ENCODE data around the gene GSTA2.

Gene GSTA2

DNA sequence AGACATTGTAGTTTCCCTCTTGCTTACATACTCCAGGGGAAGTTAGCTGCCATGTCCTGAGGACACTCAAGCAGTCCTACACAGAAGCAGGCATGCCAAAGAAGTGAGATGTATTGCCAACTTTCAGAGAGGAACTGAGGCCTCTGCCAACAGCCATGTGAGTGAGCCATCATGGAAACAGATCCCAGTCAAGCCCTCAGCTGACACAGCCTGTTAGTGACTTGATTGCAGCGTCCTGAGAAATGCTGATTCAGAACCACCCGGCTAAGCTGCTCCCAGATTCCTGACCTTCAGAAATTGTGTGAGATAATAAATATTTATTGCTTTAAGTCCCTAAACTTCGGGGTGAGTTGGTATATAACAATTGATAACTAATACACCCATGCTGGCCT, 38.1 kb downstream of the GSTA2 start:
- no peak for DNase-seq (ENCODE audit: low spot score)
- Histone ChIP-seq H3K4me1 (ENCODE audit: control insufficient read depth in 2 of 2, insufficient read depth in 1 of 2, low read depth in 1 of 2, low read length in 2 of 2) (peaks cover 0 to 3% of the 10 kb centered on the region in 2 donors), H2BK120ac (ENCODE audit: low read depth, low read length) (no peak overlapping the region), H3K4ac (ENCODE audit: low read length) (no peak overlapping the region), H3K23ac (ENCODE audit: low read depth, low read length, poor library complexity) (no peak overlapping the region), H4K8ac (ENCODE audit: low read depth, low read length) (no peak overlapping the region), H3K27me3 (ENCODE audit: control insufficient read depth in 3 of 3, insufficient read depth in 3 of 3, low read depth in 1 of 3, low read length in 3 of 3) (no peaks in the 10 kb centered on the region), H2BK5ac (ENCODE audit: low read length) (no peak overlapping the region), H2AK5ac (ENCODE audit: low read depth, low read length) (no peak overlapping the region), H2BK15ac (ENCODE audit: low read length) (no peak overlapping the region), H4K91ac (ENCODE audit: low read depth, low read length, poor library complexity) (no peak overlapping the region), H3K36me3 (replicated peaks in 1 of 2; ENCODE audit: control insufficient read depth in 2 of 2, insufficient read depth in 2 of 2, low read length in 2 of 2) (no peaks in the 10 kb centered on the region), H3K18ac (ENCODE audit: low read length) (no peak overlapping the region), H3K9ac (ENCODE audit: low read depth, low read length, poor library complexity) (no peak overlapping the region), H3K14ac (ENCODE audit: low read length) (no peak overlapping the region), H3K27ac (replicated peaks; ENCODE audit: low read length) (no peak overlapping the region), H3K79me1 (ENCODE audit: low read depth, low read length) (no peaks in the 10 kb centered on the region), H3K4me2 (ENCODE audit: insufficient read depth, low read length, poor library complexity, severe bottlenecking) (no peak overlapping the region), H3K9me3 (replicated peaks in 1 of 2; ENCODE audit: control insufficient read depth in 2 of 2, insufficient read depth in 1 of 2, low read depth in 1 of 2, low read length in 2 of 2) (no peaks in the 10 kb centered on the region), H2AFZ (ENCODE audit: low read length) (no peak overlapping the region), H2BK12ac (ENCODE audit: low read length) (no peak overlapping the region), H3K4me3 (ENCODE audit: low read length in 2 of 2) (peak overlapping the region in 1 of 2 donors; percentile 50)
- no CpG with 5 or more reads among the region's 3 CpGs for WGBS, 2 donors (ENCODE audit: extremely low coverage in 2 of 2, insufficient read length in 2 of 2, insufficient replicate concordance in 1 of 2)

DNA sequence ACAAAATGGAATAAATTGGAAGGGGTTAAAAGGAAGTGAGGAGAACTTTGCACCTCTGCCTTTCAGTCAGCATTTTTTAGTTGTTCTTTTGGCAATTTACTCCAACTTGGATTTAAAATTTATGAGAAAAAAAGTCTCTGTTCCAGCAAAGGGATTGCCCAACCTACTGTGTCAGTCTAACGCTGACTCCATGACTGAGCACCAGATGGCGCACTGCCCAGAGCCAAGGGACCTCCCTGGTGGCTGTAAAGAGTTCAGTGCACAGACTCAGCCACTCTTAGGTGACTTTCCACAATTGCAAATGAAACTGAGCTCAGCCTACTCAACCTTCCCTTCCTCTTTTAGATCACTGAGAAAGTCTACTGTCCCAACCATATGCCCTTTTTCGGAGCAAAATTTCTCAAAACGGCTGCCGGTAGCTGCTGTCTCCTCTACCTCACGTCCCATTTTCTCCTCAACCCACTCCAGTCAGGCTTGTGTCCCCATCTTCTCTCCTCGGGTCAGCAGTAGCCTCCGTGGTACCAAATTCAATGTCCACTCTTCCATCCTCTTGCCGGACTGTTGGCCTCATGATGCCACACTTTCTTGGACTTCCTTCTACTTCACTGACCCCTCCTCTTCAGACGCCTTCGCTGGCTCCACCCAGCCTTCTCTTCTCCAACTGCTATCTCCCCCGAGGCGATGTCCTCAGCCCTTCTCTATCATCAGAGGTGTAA, 38.7 kb downstream of the GSTA2 start:
- no peak overlapping the region for H3K4ac ChIP-seq (ENCODE audit: low read length)
- H3K4me2 ChIP-seq (ENCODE audit: insufficient read depth, low read length, poor library complexity, severe bottlenecking): no peak overlapping the region
- H2AFZ ChIP-seq (ENCODE audit: low read length): no peak overlapping the region
- no peaks in the 10 kb centered on the region for H3K79me1 ChIP-seq (ENCODE audit: low read depth, low read length)
- DNase-seq (ENCODE audit: low spot score): peak; percentile 20
- peak overlapping the region in 1 of 2 donors; percentile 52 for H3K4me3 ChIP-seq (ENCODE audit: low read length in 2 of 2)
- H2AK5ac ChIP-seq (ENCODE audit: low read depth, low read length): no peak overlapping the region
- no peak overlapping the region for H3K23ac ChIP-seq (ENCODE audit: low read depth, low read length, poor library complexity)
- H3K18ac ChIP-seq (ENCODE audit: low read length): no peak overlapping the region
- H2BK120ac ChIP-seq (ENCODE audit: low read depth, low read length): no peak overlapping the region
- WGBS, 2 donors (ENCODE audit: extremely low coverage in 2 of 2, insufficient read length in 2 of 2, insufficient replicate concordance in 1 of 2): no CpG with 5 or more reads among the region's 13 CpGs
- H3K4me1 ChIP-seq (ENCODE audit: control insufficient read depth in 2 of 2, insufficient read depth in 1 of 2, low read depth in 1 of 2, low read length in 2 of 2): peaks cover 0 to 3% of the 10 kb centered on the region in 2 donors
- H4K8ac ChIP-seq (ENCODE audit: low read depth, low read length): no peak overlapping the region
- no peaks in the 10 kb centered on the region for H3K36me3 ChIP-seq (replicated peaks in 1 of 2; ENCODE audit: control insufficient read depth in 2 of 2, insufficient read depth in 2 of 2, low read length in 2 of 2)
- H2BK5ac ChIP-seq (ENCODE audit: low read length): no peak overlapping the region
- H2BK12ac ChIP-seq (ENCODE audit: low read length): no peak overlapping the region
- no peak overlapping the region for H3K9ac ChIP-seq (ENCODE audit: low read depth, low read length, poor library complexity)
- H3K14ac ChIP-seq (ENCODE audit: low read length): no peak overlapping the region
- no peak overlapping the region for H3K27ac ChIP-seq (replicated peaks; ENCODE audit: low read length)
- H4K91ac ChIP-seq (ENCODE audit: low read depth, low read length, poor library complexity): no peak overlapping the region
- no peaks in the 10 kb centered on the region for H3K9me3 ChIP-seq (replicated peaks in 1 of 2; ENCODE audit: control insufficient read depth in 2 of 2, insufficient read depth in 1 of 2, low read depth in 1 of 2, low read length in 2 of 2)
- H3K27me3 ChIP-seq (ENCODE audit: control insufficient read depth in 3 of 3, insufficient read depth in 3 of 3, low read depth in 1 of 3, low read length in 3 of 3): no peaks in the 10 kb centered on the region
- no peak overlapping the region for H2BK15ac ChIP-seq (ENCODE audit: low read length)

GRCh38 chr6:52724042-52724405, 39.3 kb downstream of the GSTA2 start:
- no peak overlapping the region for H2BK120ac ChIP-seq (ENCODE audit: low read depth, low read length)
- no peak overlapping the region for H3K4me3 ChIP-seq (ENCODE audit: low read length in 2 of 2)
- no peaks in the 10 kb centered on the region for H3K79me1 ChIP-seq (ENCODE audit: low read depth, low read length)
- no peak overlapping the region for H3K4ac ChIP-seq (ENCODE audit: low read length)
- no peak overlapping the region for H3K18ac ChIP-seq (ENCODE audit: low read length)
- H3K4me1 ChIP-seq (ENCODE audit: control insufficient read depth in 2 of 2, insufficient read depth in 1 of 2, low read depth in 1 of 2, low read length in 2 of 2): peaks cover 0 to 3% of the 10 kb centered on the region in 2 donors
- H4K8ac ChIP-seq (ENCODE audit: low read depth, low read length): no peak overlapping the region
- no peak overlapping the region for H4K91ac ChIP-seq (ENCODE audit: low read depth, low read length, poor library complexity)
- no peak for DNase-seq (ENCODE audit: low spot score)
- no peak overlapping the region for H3K4me2 ChIP-seq (ENCODE audit: insufficient read depth, low read length, poor library complexity, severe bottlenecking)
- H3K14ac ChIP-seq (ENCODE audit: low read length): no peak overlapping the region
- H3K9me3 ChIP-seq (replicated peaks in 1 of 2; ENCODE audit: control insufficient read depth in 2 of 2, insufficient read depth in 1 of 2, low read depth in 1 of 2, low read length in 2 of 2): no peaks in the 10 kb centered on the region
- no peak overlapping the region for H2BK12ac ChIP-seq (ENCODE audit: low read length)
- no peak overlapping the region for H2BK5ac ChIP-seq (ENCODE audit: low read length)
- H3K27ac ChIP-seq (replicated peaks; ENCODE audit: low read length): no peak overlapping the region
- H2BK15ac ChIP-seq (ENCODE audit: low read length): no peak overlapping the region
- H3K27me3 ChIP-seq (ENCODE audit: control insufficient read depth in 3 of 3, insufficient read depth in 3 of 3, low read depth in 1 of 3, low read length in 3 of 3): peaks cover 0 to 2% (median 0%) of the 10 kb centered on the region in 3 experiments
- H3K9ac ChIP-seq (ENCODE audit: low read depth, low read length, poor library complexity): no peak overlapping the region
- H2AFZ ChIP-seq (ENCODE audit: low read length): no peak overlapping the region
- WGBS, 2 donors (ENCODE audit: extremely low coverage in 2 of 2, insufficient read length in 2 of 2, insufficient replicate concordance in 1 of 2): no CpG with 5 or more reads among the region's 2 CpGs
- no peak overlapping the region for H2AK5ac ChIP-seq (ENCODE audit: low read depth, low read length)
- no peak overlapping the region for H3K23ac ChIP-seq (ENCODE audit: low read depth, low read length, poor library complexity)
- no peaks in the 10 kb centered on the region for H3K36me3 ChIP-seq (replicated peaks in 1 of 2; ENCODE audit: control insufficient read depth in 2 of 2, insufficient read depth in 2 of 2, low read length in 2 of 2)

DNA sequence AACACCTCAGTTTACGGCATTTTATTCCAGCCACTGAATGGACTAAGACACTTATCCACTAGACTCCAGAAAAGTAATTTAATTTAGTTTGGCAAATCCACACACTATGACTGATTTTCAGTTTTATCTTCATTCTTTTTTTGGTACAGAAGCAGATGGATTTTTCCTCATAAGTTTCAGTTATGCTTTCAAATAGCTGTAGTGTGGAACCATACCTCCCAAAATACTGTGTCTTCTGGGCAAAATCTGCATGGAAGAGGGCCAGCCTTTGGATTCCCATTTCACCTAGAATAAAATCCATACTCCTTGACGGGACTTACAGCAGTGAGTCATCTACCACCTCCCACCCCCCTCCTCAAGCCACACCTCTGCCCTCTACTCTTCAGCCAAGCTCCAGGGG, 43.0 kb downstream of the GSTA2 start:
- Histone ChIP-seq H3K4me1 (ENCODE audit: control insufficient read depth in 2 of 2, insufficient read depth in 1 of 2, low read depth in 1 of 2, low read length in 2 of 2) (no peaks in the 10 kb centered on the region), H4K8ac (ENCODE audit: low read depth, low read length) (no peak overlapping the region), H3K79me1 (ENCODE audit: low read depth, low read length) (no peaks in the 10 kb centered on the region), H3K9me3 (replicated peaks in 1 of 2; ENCODE audit: control insufficient read depth in 2 of 2, insufficient read depth in 1 of 2, low read depth in 1 of 2, low read length in 2 of 2) (no peaks in the 10 kb centered on the region), H2BK12ac (ENCODE audit: low read length) (no peak overlapping the region), H3K18ac (ENCODE audit: low read length) (no peak overlapping the region), H3K4me2 (ENCODE audit: insufficient read depth, low read length, poor library complexity, severe bottlenecking) (no peak overlapping the region), H3K4me3 (ENCODE audit: low read length in 2 of 2) (no peak overlapping the region), H3K27ac (replicated peaks; ENCODE audit: low read length) (no peak overlapping the region), H2AFZ (ENCODE audit: low read length) (no peak overlapping the region), H2BK120ac (ENCODE audit: low read depth, low read length) (no peak overlapping the region), H3K27me3 (ENCODE audit: control insufficient read depth in 3 of 3, insufficient read depth in 3 of 3, low read depth in 1 of 3, low read length in 3 of 3) (peaks cover 0 to 5% (median 0%) of the 10 kb centered on the region in 3 experiments), H2AK5ac (ENCODE audit: low read depth, low read length) (no peak overlapping the region), H3K14ac (ENCODE audit: low read length) (no peak overlapping the region), H3K4ac (ENCODE audit: low read length) (no peak overlapping the region), H2BK5ac (ENCODE audit: low read length) (no peak overlapping the region), H3K9ac (ENCODE audit: low read depth, low read length, poor library complexity) (no peak overlapping the region), H3K23ac (ENCODE audit: low read depth, low read length, poor library complexity) (no peak overlapping the region), H4K91ac (ENCODE audit: low read depth, low read length, poor library complexity) (no peak overlapping the region), H2BK15ac (ENCODE audit: low read length) (no peak overlapping the region), H3K36me3 (replicated peaks in 1 of 2; ENCODE audit: control insufficient read depth in 2 of 2, insufficient read depth in 2 of 2, low read length in 2 of 2) (no peaks in the 10 kb centered on the region)
- WGBS, 2 donors (ENCODE audit: extremely low coverage in 2 of 2, insufficient read length in 2 of 2, insufficient replicate concordance in 1 of 2): no CpG with 5 or more reads among the region's 2 CpGs
- DNase-seq (ENCODE audit: low spot score): no peak

All from neuronal stem cell (in vitro differentiated cells).